ENCODE measurements around the gene FGD3.
"Not testable (repeated sequence)": the region's sequence is repeated elsewhere in the genome, so short reads cannot be mapped to it uniquely, and the experiment has no call there.

Gene FGD3

GRCh38 chr9:93010056-93010455, 62.7 kb downstream of the FGD3 start:
- no peak overlapping the region for H3K4me3 ChIP-seq (ENCODE audit: low read depth, low read length)
- TF ChIP-seq CTCF (IDR thresholded peaks at IDR 0.05; ENCODE audit: insufficient read depth, low read length, missing control alignments): no peak
- CTCF ChIA-PET: no interaction called here
- DNase-seq (ENCODE audit: low read depth, low spot score): no peak
- POLR2A ChIA-PET: no interaction called here

GRCh38 chr9:93010704-93011103, 63.4 kb downstream of the FGD3 start:
- no peak for TF ChIP-seq CTCF (IDR thresholded peaks at IDR 0.05; ENCODE audit: insufficient read depth, low read length, missing control alignments)
- ChIA-PET CTCF (no interaction called here), POLR2A (no interaction called here)
- no peak for DNase-seq (ENCODE audit: low read depth, low spot score)
- H3K4me3 ChIP-seq (ENCODE audit: low read depth, low read length): no peak overlapping the region

- DNase-seq (ENCODE audit: low read depth, low spot score): no peak
- ChIA-PET POLR2A (no interaction called here), CTCF (no interaction called here)
- H3K4me3 ChIP-seq (ENCODE audit: low read depth, low read length): no peak overlapping the region
- no peak for TF ChIP-seq CTCF (IDR thresholded peaks at IDR 0.05; ENCODE audit: insufficient read depth, low read length, missing control alignments)
These were observed 63.8 kb downstream of the FGD3 start for GRCh38 chr9:93011114-93011513.

GRCh38 chr9:93012963-93013855, 65.9 kb downstream of the FGD3 start:
- TF ChIP-seq CTCF (IDR thresholded peaks at IDR 0.05; ENCODE audit: insufficient read depth, low read length, missing control alignments): no peak
- ChIA-PET POLR2A (no interaction called here), CTCF (interaction anchor here (1.2 kb wide), 1 partner anchor 11 kb away, joined by 3 read pairs; no protein-coding TSS in a partner anchor)
- DNase-seq (ENCODE audit: low read depth, low spot score): no peak
- H3K4me3 ChIP-seq (ENCODE audit: low read depth, low read length): no peak overlapping the region

- DNase-seq (ENCODE audit: low read depth, low spot score): no peak
- no peak overlapping the region for H3K4me3 ChIP-seq (ENCODE audit: low read depth, low read length)
- POLR2A ChIA-PET: no interaction called here
- CTCF ChIA-PET: no interaction called here
- no peak for TF ChIP-seq CTCF (IDR thresholded peaks at IDR 0.05; ENCODE audit: insufficient read depth, low read length, missing control alignments)
These were observed 66.7 kb downstream of the FGD3 start for GRCh38 chr9:93013856-93014582.

GRCh38 chr9:93015190-93015589, 67.9 kb downstream of the FGD3 start:
- H3K4me3 ChIP-seq (ENCODE audit: low read depth, low read length); POLR2A ChIA-PET; DNase-seq (ENCODE audit: low read depth, low spot score): not testable (repeated sequence)
- CTCF ChIA-PET: interaction anchor here (4.5 kb wide), 1 partner anchor 12 kb away, joined by 18 read pairs; no protein-coding TSS in a partner anchor
